ENCODE data around the gene LIPM.

- TF ChIP-seq ZNF530 (tag by site-specific recombination; IDR thresholded peaks at IDR 0.05; ENCODE audit: low read depth): no peak
- no peak for TF ChIP-seq ZNF785 (tag by site-specific recombination; IDR thresholded peaks at IDR 0.05)
- TF ChIP-seq, protein P1, sequence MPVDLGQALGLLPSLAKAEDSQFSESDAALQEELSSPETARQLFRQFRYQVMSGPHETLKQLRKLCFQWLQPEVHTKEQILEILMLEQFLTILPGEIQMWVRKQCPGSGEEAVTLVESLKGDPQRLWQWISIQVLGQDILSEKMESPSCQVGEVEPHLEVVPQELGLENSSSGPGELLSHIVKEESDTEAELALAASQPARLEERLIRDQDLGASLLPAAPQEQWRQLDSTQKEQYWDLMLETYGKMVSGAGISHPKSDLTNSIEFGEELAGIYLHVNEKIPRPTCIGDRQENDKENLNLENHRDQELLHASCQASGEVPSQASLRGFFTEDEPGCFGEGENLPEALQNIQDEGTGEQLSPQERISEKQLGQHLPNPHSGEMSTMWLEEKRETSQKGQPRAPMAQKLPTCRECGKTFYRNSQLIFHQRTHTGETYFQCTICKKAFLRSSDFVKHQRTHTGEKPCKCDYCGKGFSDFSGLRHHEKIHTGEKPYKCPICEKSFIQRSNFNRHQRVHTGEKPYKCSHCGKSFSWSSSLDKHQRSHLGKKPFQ (tag by site-specific recombination; IDR thresholded peaks at IDR 0.05): no peak
- TF ChIP-seq ZNF792 (tag by site-specific recombination; IDR thresholded peaks at IDR 0.05): no peak
- TF ChIP-seq, protein P2, sequence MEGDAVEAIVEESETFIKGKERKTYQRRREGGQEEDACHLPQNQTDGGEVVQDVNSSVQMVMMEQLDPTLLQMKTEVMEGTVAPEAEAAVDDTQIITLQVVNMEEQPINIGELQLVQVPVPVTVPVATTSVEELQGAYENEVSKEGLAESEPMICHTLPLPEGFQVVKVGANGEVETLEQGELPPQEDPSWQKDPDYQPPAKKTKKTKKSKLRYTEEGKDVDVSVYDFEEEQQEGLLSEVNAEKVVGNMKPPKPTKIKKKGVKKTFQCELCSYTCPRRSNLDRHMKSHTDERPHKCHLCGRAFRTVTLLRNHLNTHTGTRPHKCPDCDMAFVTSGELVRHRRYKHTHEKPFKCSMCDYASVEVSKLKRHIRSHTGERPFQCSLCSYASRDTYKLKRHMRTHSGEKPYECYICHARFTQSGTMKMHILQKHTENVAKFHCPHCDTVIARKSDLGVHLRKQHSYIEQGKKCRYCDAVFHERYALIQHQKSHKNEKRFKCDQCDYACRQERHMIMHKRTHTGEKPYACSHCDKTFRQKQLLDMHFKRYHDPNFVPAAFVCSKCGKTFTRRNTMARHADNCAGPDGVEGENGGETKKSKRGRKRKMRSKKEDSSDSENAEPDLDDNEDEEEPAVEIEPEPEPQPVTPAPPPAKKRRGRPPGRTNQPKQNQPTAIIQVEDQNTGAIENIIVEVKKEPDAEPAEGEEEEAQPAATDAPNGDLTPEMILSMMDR (tag by site-specific recombination; IDR thresholded peaks at IDR 0.05): no peak
- no peak for TF ChIP-seq ZNF670 (tag by site-specific recombination; IDR thresholded peaks at IDR 0.05; ENCODE audit: low read depth)
- TF ChIP-seq, protein P3, sequence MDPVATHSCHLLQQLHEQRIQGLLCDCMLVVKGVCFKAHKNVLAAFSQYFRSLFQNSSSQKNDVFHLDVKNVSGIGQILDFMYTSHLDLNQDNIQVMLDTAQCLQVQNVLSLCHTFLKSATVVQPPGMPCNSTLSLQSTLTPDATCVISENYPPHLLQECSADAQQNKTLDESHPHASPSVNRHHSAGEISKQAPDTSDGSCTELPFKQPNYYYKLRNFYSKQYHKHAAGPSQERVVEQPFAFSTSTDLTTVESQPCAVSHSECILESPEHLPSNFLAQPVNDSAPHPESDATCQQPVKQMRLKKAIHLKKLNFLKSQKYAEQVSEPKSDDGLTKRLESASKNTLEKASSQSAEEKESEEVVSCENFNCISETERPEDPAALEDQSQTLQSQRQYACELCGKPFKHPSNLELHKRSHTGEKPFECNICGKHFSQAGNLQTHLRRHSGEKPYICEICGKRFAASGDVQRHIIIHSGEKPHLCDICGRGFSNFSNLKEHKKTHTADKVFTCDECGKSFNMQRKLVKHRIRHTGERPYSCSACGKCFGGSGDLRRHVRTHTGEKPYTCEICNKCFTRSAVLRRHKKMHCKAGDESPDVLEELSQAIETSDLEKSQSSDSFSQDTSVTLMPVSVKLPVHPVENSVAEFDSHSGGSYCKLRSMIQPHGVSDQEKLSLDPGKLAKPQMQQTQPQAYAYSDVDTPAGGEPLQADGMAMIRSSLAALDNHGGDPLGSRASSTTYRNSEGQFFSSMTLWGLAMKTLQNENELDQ (tag by site-specific recombination; IDR thresholded peaks at IDR 0.05; ENCODE audit: low read depth): no peak
- no peak for TF ChIP-seq ZNF645 (tag by site-specific recombination; IDR thresholded peaks at IDR 0.05)
- TF ChIP-seq ZBTB8A (tag by site-specific recombination; IDR thresholded peaks at IDR 0.05): no peak
- TF ChIP-seq, protein P4, sequence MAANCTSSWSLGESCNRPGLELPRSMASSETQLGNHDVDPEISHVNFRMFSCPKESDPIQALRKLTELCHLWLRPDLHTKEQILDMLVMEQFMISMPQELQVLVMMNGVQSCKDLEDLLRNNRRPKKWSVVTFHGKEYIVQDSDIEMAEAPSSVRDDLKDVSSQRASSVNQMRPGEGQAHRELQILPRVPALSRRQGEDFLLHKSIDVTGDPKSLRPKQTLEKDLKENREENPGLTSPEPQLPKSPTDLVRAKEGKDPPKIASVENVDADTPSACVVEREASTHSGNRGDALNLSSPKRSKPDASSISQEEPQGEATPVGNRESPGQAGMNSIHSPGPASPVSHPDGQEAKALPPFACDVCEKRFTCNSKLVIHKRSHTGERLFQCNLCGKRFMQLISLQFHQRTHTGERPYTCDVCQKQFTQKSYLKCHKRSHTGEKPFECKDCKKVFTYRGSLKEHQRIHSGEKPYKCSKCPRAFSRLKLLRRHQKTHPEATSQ (tag by site-specific recombination; IDR thresholded peaks at IDR 0.05): no peak
- no peak for TF ChIP-seq ZNF274 (IDR thresholded peaks at IDR 0.05; ENCODE audit: low read length)
- no peak for TF ChIP-seq ZNF274 (tag by site-specific recombination; IDR thresholded peaks at IDR 0.05; ENCODE audit: borderline replicate concordance)
- no peak for TF ChIP-seq ZNF416 (tag by site-specific recombination; IDR thresholded peaks at IDR 0.05)
These were observed 7.8 kb upstream of the LIPM start for GRCh38 chr10:88794731-88795130.

Data from HEK293 (cell line).